Measurements from ENCODE around the gene ERMP1.

GRCh38 chr9:5756633-5757032 lies 76.3 kb downstream of the ERMP1 start:
- no peak for TF ChIP-seq POLR2A (IDR thresholded peaks at IDR 0.05)
- no peak for TF ChIP-seq POLR2AphosphoS5 (IDR thresholded peaks at IDR 0.05)
